Measurements from ENCODE around the gene OPN1SW.

The OPN1SW gene

GRCh38 chr7:128732521-128733277 lies 42.9 kb downstream of the OPN1SW start:
- no peak for DNase-seq

- DNase-seq = no peak
Observed at GRCh38 chr7:128731184-128731583, 44.4 kb downstream of the OPN1SW start.

GRCh38 chr7:128729494-128729893 lies 46.1 kb downstream of the OPN1SW start:
- no peak for DNase-seq

GRCh38 chr7:128728598-128728997 lies 47.0 kb downstream of the OPN1SW start:
- peak; percentile 89 for DNase-seq

- DNase-seq = no peak
Observed at GRCh38 chr7:128727239-128727638, 48.4 kb downstream of the OPN1SW start.

GRCh38 chr7:128726737-128727072 lies 48.9 kb downstream of the OPN1SW start:
- no peak for DNase-seq

GRCh38 chr7:128726059-128726736 lies 49.4 kb downstream of the OPN1SW start:
- no peak for DNase-seq

GRCh38 chr7:128725531-128725930 lies 50.1 kb downstream of the OPN1SW start:
- no peak for DNase-seq

GRCh38 chr7:128724743-128725142 lies 50.9 kb downstream of the OPN1SW start:
- no peak for DNase-seq

All from fibroblast of skin of back (primary cell).